Measurements from ENCODE around the gene LIPA. TPM values are rescaled to one million over a fixed set of nuclear protein-coding genes. Genes with fewer than 3 reads are reported as not detected.

Gene LIPA
- total and polyA plus RNA-seq, 9 of the 15 experiments (the other 6 are each of a cell fraction or from before 2014, with no cell fraction given), result 0.07 to 0.40 (median 0.15) TPM; not detected in 1

DNA sequence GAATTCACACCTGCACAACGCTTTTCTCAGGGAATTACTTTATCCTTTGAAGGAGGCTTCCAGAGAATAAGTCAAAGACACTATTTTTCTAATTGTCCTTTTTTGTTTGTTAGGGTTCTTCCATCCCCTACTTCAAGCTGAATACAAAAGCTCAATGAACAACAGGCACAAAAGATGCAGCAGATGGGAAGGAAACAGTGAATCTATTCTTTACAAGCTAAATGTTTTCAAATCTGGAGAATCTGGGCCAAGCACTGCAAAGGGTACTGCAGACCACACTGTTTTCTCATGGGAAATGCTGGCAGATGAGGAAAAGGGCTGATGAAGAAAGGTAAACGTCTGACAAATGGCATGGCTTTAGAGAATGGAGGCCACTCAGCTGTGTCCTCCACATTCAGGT lies 18.5 kb downstream of the LIPA start (continued):
- TF ChIP-seq, protein P1, sequence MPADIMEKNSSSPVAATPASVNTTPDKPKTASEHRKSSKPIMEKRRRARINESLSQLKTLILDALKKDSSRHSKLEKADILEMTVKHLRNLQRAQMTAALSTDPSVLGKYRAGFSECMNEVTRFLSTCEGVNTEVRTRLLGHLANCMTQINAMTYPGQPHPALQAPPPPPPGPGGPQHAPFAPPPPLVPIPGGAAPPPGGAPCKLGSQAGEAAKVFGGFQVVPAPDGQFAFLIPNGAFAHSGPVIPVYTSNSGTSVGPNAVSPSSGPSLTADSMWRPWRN (IDR thresholded peaks at IDR 0.05; ENCODE audit: low read depth), result no peak
- TF ChIP-seq ZNF583 (CRISPR knock-in tag; IDR thresholded peaks at IDR 0.05) (no peak), TAF9B (IDR thresholded peaks at IDR 0.05; ENCODE audit: partially characterized antibody) (no peak), ELF2 (CRISPR knock-in tag; IDR thresholded peaks at IDR 0.05) (no peak)

DNA sequence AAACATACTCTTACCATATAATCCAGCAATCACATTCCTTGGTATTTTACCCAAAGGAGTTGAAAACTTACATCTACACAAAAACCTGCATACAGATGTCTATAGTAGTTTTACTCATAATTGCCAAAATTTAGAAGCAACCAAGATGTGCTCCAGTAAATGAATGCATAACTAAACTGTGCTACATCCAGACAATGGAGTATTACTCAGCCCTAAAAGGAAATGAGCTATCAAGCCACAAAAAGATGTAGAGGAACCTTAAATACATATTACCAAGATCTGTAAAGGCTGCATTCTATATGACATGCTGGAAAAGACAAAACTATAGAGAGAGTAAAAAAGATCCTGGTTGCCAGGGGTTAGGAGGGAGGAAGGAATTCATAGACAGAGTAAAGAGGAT lies 22.6 kb downstream of the LIPA start:
- no peak overlapping the region for H3K4me3 ChIP-seq
- intact Hi-C loops (cut with micrococcal nuclease) (no loop called here), in situ Hi-C loops (cut with MboI) (no loop called here)
- H3K27ac ChIP-seq (ENCODE audit: extremely low read depth, low read depth, low read length), result no peak overlapping the region
- H4K20me1 ChIP-seq (replicated peaks; ENCODE audit: control insufficient read depth, insufficient read depth, low read length), result no peaks in the 10 kb centered on the region
- BruUV-seq (replicated peaks), result no TSS peak
- no peak overlapping the region for H3K9ac ChIP-seq (ENCODE audit: insufficient read depth in 1 of 2, low read depth in 2 of 2, low read length in 2 of 2)
- H3K27me3 ChIP-seq (ENCODE audit: control insufficient read depth in 2 of 2, insufficient read depth in 2 of 2, low read length in 2 of 2), result no peaks in the 10 kb centered on the region
- H3K36me3 ChIP-seq (ENCODE audit: control insufficient read depth, insufficient read depth, low read length), result no peaks in the 10 kb centered on the region
- H2AFZ ChIP-seq (ENCODE audit: low read depth, low read length), result no peak overlapping the region
- H3K9me3 ChIP-seq (replicated peaks; ENCODE audit: control insufficient read depth, insufficient read depth, low read depth, low read length), result no peaks in the 10 kb centered on the region
- DNase-seq (ENCODE audit: extremely low read depth in 1 of 4, low spot score in 3 of 4) (no peak), FAIRE-seq (no peak), ATAC-seq (no peak)
- no peak overlapping the region for H3K4me2 ChIP-seq (ENCODE audit: insufficient read depth, low read length)
- CTCF ChIA-PET (ENCODE audit: low intra/inter-chr PET ratio), result no interaction called here
- POLR2A ChIA-PET, result no interaction called here
- H3K4me1 ChIP-seq (replicated peaks in 1 of 2; ENCODE audit: control insufficient read depth in 2 of 2, insufficient read depth in 2 of 2, low read length in 2 of 2), result no peaks in the 10 kb centered on the region
- H3K9me1 ChIP-seq (ENCODE audit: control insufficient read depth, insufficient read depth, low read length), result no peaks in the 10 kb centered on the region
- no peaks in the 10 kb centered on the region for H3K79me2 ChIP-seq (ENCODE audit: control insufficient read depth, insufficient read depth, low read length)
- TF ChIP-seq, protein P2, sequence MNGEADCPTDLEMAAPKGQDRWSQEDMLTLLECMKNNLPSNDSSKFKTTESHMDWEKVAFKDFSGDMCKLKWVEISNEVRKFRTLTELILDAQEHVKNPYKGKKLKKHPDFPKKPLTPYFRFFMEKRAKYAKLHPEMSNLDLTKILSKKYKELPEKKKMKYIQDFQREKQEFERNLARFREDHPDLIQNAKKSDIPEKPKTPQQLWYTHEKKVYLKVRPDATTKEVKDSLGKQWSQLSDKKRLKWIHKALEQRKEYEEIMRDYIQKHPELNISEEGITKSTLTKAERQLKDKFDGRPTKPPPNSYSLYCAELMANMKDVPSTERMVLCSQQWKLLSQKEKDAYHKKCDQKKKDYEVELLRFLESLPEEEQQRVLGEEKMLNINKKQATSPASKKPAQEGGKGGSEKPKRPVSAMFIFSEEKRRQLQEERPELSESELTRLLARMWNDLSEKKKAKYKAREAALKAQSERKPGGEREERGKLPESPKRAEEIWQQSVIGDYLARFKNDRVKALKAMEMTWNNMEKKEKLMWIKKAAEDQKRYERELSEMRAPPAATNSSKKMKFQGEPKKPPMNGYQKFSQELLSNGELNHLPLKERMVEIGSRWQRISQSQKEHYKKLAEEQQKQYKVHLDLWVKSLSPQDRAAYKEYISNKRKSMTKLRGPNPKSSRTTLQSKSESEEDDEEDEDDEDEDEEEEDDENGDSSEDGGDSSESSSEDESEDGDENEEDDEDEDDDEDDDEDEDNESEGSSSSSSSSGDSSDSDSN (IDR thresholded peaks at IDR 0.05; ENCODE audit: borderline replicate concordance in 1 of 2, low read depth in 2 of 2, low read length in 2 of 2), result no peak
- TF ChIP-seq, protein P3, sequence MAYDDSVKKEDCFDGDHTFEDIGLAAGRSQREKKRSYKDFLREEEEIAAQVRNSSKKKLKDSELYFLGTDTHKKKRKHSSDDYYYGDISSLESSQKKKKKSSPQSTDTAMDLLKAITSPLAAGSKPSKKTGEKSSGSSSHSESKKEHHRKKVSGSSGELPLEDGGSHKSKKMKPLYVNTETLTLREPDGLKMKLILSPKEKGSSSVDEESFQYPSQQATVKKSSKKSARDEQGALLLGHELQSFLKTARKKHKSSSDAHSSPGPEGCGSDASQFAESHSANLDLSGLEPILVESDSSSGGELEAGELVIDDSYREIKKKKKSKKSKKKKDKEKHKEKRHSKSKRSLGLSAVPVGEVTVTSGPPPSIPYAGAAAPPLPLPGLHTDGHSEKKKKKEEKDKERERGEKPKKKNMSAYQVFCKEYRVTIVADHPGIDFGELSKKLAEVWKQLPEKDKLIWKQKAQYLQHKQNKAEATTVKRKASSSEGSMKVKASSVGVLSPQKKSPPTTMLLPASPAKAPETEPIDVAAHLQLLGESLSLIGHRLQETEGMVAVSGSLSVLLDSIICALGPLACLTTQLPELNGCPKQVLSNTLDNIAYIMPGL (CRISPR knock-in tag; IDR thresholded peaks at IDR 0.05), result no peak
- TF ChIP-seq, protein P4, sequence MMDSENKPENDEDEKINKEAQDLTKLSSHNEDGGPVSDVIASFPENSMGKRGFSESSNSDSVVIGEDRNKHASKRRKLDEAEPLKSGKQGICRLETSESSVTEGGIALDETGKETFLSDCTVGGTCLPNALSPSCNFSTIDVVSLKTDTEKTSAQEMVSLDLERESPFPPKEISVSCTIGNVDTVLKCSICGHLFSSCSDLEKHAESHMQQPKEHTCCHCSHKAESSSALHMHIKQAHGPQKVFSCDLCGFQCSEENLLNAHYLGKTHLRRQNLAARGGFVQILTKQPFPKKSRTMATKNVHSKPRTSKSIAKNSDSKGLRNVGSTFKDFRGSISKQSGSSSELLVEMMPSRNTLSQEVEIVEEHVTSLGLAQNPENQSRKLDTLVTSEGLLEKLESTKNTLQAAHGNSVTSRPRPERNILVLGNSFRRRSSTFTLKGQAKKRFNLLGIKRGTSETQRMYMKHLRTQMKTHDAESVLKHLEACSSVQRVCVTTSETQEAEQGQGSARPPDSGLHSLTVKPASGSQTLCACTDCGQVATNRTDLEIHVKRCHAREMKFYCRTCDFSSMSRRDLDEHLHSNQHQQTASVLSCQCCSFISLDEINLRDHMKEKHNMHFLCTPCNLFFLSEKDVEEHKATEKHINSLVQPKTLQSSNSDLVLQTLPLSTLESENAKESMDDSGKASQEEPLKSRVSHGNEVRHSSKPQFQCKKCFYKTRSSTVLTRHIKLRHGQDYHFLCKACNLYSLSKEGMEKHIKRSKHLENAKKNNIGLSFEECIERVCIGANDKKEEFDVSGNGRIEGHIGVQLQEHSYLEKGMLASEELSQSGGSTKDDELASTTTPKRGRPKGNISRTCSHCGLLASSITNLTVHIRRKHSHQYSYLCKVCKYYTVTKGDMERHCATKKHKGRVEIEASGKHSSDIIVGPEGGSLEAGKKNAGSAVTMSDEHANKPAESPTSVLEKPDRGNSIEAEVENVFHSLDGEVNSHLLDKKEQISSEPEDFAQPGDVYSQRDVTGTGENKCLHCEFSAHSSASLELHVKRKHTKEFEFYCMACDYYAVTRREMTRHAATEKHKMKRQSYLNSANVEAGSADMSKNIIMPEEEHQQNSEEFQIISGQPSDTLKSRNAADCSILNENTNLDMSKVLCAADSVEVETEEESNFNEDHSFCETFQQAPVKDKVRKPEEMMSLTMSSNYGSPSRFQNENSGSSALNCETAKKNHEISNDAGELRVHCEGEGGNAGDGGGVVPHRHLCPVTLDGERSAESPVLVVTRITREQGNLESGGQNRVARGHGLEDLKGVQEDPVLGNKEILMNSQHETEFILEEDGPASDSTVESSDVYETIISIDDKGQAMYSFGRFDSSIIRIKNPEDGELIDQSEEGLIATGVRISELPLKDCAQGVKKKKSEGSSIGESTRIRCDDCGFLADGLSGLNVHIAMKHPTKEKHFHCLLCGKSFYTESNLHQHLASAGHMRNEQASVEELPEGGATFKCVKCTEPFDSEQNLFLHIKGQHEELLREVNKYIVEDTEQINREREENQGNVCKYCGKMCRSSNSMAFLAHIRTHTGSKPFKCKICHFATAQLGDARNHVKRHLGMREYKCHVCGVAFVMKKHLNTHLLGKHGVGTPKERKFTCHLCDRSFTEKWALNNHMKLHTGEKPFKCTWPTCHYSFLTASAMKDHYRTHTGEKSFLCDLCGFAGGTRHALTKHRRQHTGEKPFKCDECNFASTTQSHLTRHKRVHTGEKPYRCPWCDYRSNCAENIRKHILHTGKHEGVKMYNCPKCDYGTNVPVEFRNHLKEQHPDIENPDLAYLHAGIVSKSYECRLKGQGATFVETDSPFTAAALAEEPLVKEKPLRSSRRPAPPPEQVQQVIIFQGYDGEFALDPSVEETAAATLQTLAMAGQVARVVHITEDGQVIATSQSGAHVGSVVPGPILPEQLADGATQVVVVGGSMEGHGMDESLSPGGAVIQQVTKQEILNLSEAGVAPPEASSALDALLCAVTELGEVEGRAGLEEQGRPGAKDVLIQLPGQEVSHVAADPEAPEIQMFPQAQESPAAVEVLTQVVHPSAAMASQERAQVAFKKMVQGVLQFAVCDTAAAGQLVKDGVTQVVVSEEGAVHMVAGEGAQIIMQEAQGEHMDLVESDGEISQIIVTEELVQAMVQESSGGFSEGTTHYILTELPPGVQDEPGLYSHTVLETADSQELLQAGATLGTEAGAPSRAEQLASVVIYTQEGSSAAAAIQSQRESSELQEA (IDR thresholded peaks at IDR 0.05; ENCODE audit: low read depth), result no peak

Data from K562 (cell line).